Heart left ventricle (tissue), 13 donors: ENCODE data around the gene RTP2.

ENCODE experiments used
- CTCF ChIP-seq, 12 donors: fragments of 200-600 bp; sonication (generic) in 4 of 12; IDR thresholded peaks; one replicate each; pipeline versions ENCODE4 v1.5.0 to v1.8.0; 2018 to 2022; ENCODE audit warnings: antibody characterized with exemption in 12 of 12, mild to moderate bottlenecking in 5 of 12
- POLR2A ChIP-seq, 2 donors: fragments of 450-650 bp; IDR thresholded peaks; one replicate each; pipeline ENCODE4 v1.6.1; 2017; ENCODE audit warnings: antibody characterized with exemption in 2 of 2, mild to moderate bottlenecking in 2 of 2, moderate library complexity in 2 of 2
- donor health status: ischemic (EF 13 %, LVEDD 7.1; RV severe dilation, severe dysfunction).
- donor health status: DM: no; HTN: yes; CAD: no.
- donor health status: DM: no; HTN: no; CAD: no.
- donor health status: ischemic (EF 25% LVEDD 6.9; RV normal size, moderate dysfunction).
- donor health status: ischemic (EF 25% LVEDD 5.7; RV mildly dilated, moderate dysfunction).
- donor health status: ischemic (EF 35%, LVEDD 5.7; RV mildly dilated, moderate dysfunction).
- donor health status: nonischemic (EF 11% LVEDD 7.7; RV severe dilation, severe dysfunction).
- donor health status: DM: yes; HTN: yes; CAD: no.
- donor health status: PGD.
- donor health status: ischemic (EF 29% LVEDD 5.4; RV normal size, mild dysfunction).
- donor health status: nonischemic (EF 23%, LVEDD 6.1; RV moderate dilation, normal function).

DNA sequence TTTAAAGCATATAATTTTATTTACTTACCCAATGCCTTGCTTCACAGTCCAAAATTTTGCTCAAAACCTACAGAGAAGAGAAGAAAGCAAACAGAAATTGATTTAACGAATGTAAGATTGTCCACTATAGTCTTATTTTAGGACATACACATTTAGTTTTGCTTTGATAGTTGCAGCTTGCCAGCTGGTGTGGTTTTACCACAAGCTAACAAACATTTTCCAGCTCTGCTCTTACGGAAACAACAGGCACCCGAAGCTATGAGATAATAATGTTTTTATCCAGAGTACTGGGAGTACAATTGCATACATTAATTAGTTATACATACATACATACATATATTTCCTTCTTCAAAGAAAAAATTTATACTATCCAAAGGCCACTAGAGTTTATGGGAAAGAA, 32.5 kb upstream of the RTP2 start:
- no peak for TF ChIP-seq POLR2A (IDR thresholded peaks at IDR 0.05)
- no peak for TF ChIP-seq CTCF (IDR thresholded peaks at IDR 0.05)
